Spleen (tissue), 7 donors: Measurements from ENCODE around the gene RPL37.

ENCODE experiments used
- CTCF ChIP-seq, 11 experiments: fragments of 200-600 bp in 7 of 11; fragments of 450-650 bp in 4 of 11; sonication (generic) in 4 of 11; IDR thresholded peaks in 8 of 11; conservative IDR thresholded peaks in 3 of 11; 1 replicate in 7 of 11; 2 replicates in 4 of 11; pipeline versions ENCODE4 v1.4.0 to v1.8.0; 2016 to 2021; ENCODE audit warnings: antibody characterized with exemption in 11 of 11, inconsistent platforms in 4 of 11, mild to moderate bottlenecking in 1 of 11
- POLR2A ChIP-seq, 3 donors: fragments of 450-650 bp; IDR thresholded peaks; one replicate each; pipeline ENCODE4 v1.5.1; 2017; ENCODE audit warnings: antibody characterized with exemption in 3 of 3, mild to moderate bottlenecking in 1 of 3
- donor health status: DM: no; HTN: no; CAD: no; lungs with moderate emphysema.
- donor health status: DM: no; HTN: no; CAD: no.
- donor health status: DM: no; HTN: no; CAD: no.

- no peak for TF ChIP-seq CTCF (IDR thresholded peaks at IDR 0.05 in 8 of 11, conservative IDR thresholded peaks at IDR 0.05 in 3 of 11)
- no peak for TF ChIP-seq POLR2A (IDR thresholded peaks at IDR 0.05)
Observed at GRCh38 chr5:40833712-40834229, 1.3 kb downstream of the RPL37 start.
